Measurements from ENCODE around the gene ZSCAN9. TPM values are rescaled to one million over a fixed set of nuclear protein-coding genes. Genes with fewer than 3 reads are reported as not detected.
A peak's percentile ranks its signal among the peaks of the same experiment; 100 is the strongest.

ZSCAN9 gene
- total and polyA plus RNA-seq, 2 of the 13 experiments (the other 11 are each of a cell fraction or from before 2014, with no cell fraction given) = 14.6 to 17.8 TPM

- TF ChIP-seq TSC22D2 (CRISPR knock-in tag; IDR thresholded peaks at IDR 0.05; ENCODE audit: borderline replicate concordance) (peak; percentile 91; the same call in 1 of the 2 replicates), ZMYM3 (CRISPR knock-in tag; IDR thresholded peaks at IDR 0.05) (peak; percentile 53; the same call in 1 of the 2 replicates), KMT2B (CRISPR knock-in tag; IDR thresholded peaks at IDR 0.05) (peak; percentile 98), BRF2 (CRISPR knock-in tag; IDR thresholded peaks at IDR 0.05) (peak; percentile 83; the same call in 1 of the 2 replicates), KLF12 (CRISPR knock-in tag; IDR thresholded peaks at IDR 0.05; ENCODE audit: borderline replicate concordance) (no peak; the same call in 1 of the 2 replicates), ZNF678 (CRISPR knock-in tag; IDR thresholded peaks at IDR 0.05) (peak; percentile 90; the same call in 1 of the 2 replicates), CREB1 (IDR thresholded peaks at IDR 0.05) (0 out of 2 replicates have a peak, but pooled peaks have one; percentile 18), CREB1 (CRISPR knock-in tag; IDR thresholded peaks at IDR 0.05) (no peak), KAT8 (CRISPR knock-in tag; IDR thresholded peaks at IDR 0.05) (peak; percentile 98), ZNF18 (CRISPR knock-in tag; IDR thresholded peaks at IDR 0.05; ENCODE audit: insufficient replicate concordance) (no peak), CC2D1A (CRISPR knock-in tag; IDR thresholded peaks at IDR 0.05) (peak; percentile 96; the same call in 1 of the 2 replicates), GATAD2A (CRISPR knock-in tag; IDR thresholded peaks at IDR 0.05) (peak; percentile 70), ZBTB39 (CRISPR knock-in tag; IDR thresholded peaks at IDR 0.05) (no peak), DNMT1 (CRISPR knock-in tag; IDR thresholded peaks at IDR 0.05) (peak; percentile 63; the same call in 1 of the 2 replicates), BRD4 (CRISPR knock-in tag; IDR thresholded peaks at IDR 0.05) (peak; percentile 93), TGIF2 (CRISPR knock-in tag; IDR thresholded peaks at IDR 0.05) (peak; percentile 80), SNAI1 (CRISPR knock-in tag; IDR thresholded peaks at IDR 0.05; ENCODE audit: borderline replicate concordance) (0 out of 2 replicates have a peak, but pooled peaks have one; percentile 71), HOXA7 (CRISPR knock-in tag; IDR thresholded peaks at IDR 0.05) (no peak), MEF2D (CRISPR knock-in tag; IDR thresholded peaks at IDR 0.05) (peak; percentile 77), ZNF331 (CRISPR knock-in tag; IDR thresholded peaks at IDR 0.05) (peak; percentile 85; the same call in 1 of the 2 replicates), KDM5A (IDR thresholded peaks at IDR 0.05; ENCODE audit: borderline replicate concordance, low read length) (peak; percentile 94), FOXP4 (CRISPR knock-in tag; IDR thresholded peaks at IDR 0.05) (0 out of 2 replicates have a peak, but pooled peaks have one; percentile 26), NBN (conservative IDR thresholded peaks at IDR 0.05) (no peak)
Measured at GRCh38 chr6:28225056-28225834, at the start of gene ZSCAN9 (continued).
